Tibial artery (tissue), 4 donors: ENCODE measurements around the gene EDN2.

ENCODE experiments used
- DNase-seq, 2 donors: peaks; one replicate each; pipeline ENCODE4 v3.0.0-alpha.2; 2019
- H3K27ac ChIP-seq, 2 donors: fragments of 200-600 bp; sonication (generic) in 1 of 2; 1 replicate in 1 of 2; 2 replicates in 1 of 2; pipeline ENCODE4 v1.5.1; 2018 to 2019; ENCODE audit warnings: mild to moderate bottlenecking in 1 of 2
- H3K27me3 ChIP-seq, 2 donors: fragments of 200-600 bp; sonication (generic) in 1 of 2; one replicate each; pipeline versions ENCODE4 v1.5.1 to v1.6.0; 2016 to 2019
- H3K36me3 ChIP-seq, 3 donors: fragments of 200-600 bp; sonication (generic) in 2 of 3; one replicate each; pipeline ENCODE4 v1.5.1; 2016 to 2019; ENCODE audit warnings: mild to moderate bottlenecking in 2 of 3
- H3K4me1 ChIP-seq, 4 donors: fragments of 200-600 bp; sonication (generic) in 2 of 4; 1 replicate in 3 of 4; 2 replicates in 1 of 4; pipeline ENCODE4 v1.5.1; 2016 to 2019
- H3K4me3 ChIP-seq, 2 donors: fragments of 200-600 bp; sonication (generic) in 1 of 2; 1 replicate in 1 of 2; 2 replicates in 1 of 2; pipeline ENCODE4 v1.5.1; 2018 to 2019; ENCODE audit warnings: mild to moderate bottlenecking in 2 of 2
- H3K9me3 ChIP-seq, 3 donors: fragments of 200-600 bp; sonication (generic) in 1 of 3; one replicate each; pipeline ENCODE4 v1.5.1; 2016 to 2019
- intact Hi-C: fragments of 100-400 bp; cut with DNase I; formaldehyde crosslinking; loops from one replicate; pipeline ENCODE4 v1.15.0; 2023; ENCODE audit warnings: low total_unique reads
- TF ChIP-seq, protein P1 (sequence below), 2 experiments: fragments of 200-600 bp in 1 of 2; fragments of 450-650 bp in 1 of 2; IDR thresholded peaks; one replicate each; pipeline ENCODE4 v1.5.1; 2017 to 2019; ENCODE audit warnings: antibody characterized with exemption in 2 of 2, mild to moderate bottlenecking in 1 of 2, moderate library complexity in 1 of 2

Gene EDN2

DNA sequence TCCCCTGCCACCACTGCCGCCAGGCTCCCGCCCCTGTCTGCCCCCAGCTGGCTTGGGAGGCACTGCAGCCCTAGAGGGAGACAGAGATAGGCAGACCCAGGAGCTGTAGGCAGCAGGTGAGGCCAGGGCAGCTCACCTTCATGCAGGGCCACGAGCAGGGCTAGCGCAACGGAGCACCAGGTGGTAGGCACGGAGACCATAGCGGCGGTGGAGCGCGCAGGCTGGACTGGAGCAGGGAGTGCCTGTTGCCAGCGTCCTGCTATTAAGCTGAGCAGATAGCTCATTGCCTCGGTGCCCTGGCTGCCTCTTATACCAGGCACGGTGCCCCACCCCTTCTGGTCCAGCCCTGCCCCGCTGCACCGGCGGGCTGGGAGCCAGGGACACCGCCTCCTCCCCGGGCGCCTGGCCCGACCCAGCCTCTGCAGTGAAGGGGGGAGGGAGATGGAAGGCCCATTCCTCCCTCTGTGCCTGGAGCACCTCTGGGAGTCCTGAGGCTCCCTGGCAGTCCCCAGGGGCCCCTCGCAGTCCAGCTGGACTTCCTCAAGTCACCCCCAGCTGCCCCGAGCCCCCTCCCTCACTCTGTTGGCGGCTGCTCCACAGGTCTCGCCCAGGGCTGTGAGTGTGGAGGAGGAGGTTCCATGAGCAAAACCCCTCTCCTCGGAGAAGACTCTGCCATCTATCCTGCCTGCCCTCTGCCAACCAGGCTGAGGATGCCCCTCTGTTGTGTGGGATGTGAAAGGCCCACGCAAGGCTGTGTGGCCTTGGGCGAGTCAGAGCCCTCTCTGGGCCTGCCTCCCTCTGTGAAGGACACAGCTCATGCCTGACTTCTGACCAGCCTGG lies at the start of gene EDN2:
Gene EDN2, minus strand, starts transcription at position 282 of the 840 bp plus-strand sequence. Its CDS starts 82 bp downstream, at position 200.
- H3K9me3 ChIP-seq = no peaks in the 10 kb centered on the region
- intact Hi-C loops = no loop called here
- no peak within 1 kb of the TSS for H3K4me3 ChIP-seq
- H3K36me3 ChIP-seq = no peaks in the 10 kb centered on the region
- H3K27ac ChIP-seq = no peak within 1 kb of the TSS
- no peak for DNase-seq
- no peaks in the 10 kb centered on the region for H3K27me3 ChIP-seq
- peaks cover 0 to 41% (median 7%) of the 10 kb centered on the region in 4 donors for H3K4me1 ChIP-seq
- TF ChIP-seq, protein P1, sequence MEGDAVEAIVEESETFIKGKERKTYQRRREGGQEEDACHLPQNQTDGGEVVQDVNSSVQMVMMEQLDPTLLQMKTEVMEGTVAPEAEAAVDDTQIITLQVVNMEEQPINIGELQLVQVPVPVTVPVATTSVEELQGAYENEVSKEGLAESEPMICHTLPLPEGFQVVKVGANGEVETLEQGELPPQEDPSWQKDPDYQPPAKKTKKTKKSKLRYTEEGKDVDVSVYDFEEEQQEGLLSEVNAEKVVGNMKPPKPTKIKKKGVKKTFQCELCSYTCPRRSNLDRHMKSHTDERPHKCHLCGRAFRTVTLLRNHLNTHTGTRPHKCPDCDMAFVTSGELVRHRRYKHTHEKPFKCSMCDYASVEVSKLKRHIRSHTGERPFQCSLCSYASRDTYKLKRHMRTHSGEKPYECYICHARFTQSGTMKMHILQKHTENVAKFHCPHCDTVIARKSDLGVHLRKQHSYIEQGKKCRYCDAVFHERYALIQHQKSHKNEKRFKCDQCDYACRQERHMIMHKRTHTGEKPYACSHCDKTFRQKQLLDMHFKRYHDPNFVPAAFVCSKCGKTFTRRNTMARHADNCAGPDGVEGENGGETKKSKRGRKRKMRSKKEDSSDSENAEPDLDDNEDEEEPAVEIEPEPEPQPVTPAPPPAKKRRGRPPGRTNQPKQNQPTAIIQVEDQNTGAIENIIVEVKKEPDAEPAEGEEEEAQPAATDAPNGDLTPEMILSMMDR (IDR thresholded peaks at IDR 0.05) = peak in 1 of 2 experiments; percentile 7

DNA sequence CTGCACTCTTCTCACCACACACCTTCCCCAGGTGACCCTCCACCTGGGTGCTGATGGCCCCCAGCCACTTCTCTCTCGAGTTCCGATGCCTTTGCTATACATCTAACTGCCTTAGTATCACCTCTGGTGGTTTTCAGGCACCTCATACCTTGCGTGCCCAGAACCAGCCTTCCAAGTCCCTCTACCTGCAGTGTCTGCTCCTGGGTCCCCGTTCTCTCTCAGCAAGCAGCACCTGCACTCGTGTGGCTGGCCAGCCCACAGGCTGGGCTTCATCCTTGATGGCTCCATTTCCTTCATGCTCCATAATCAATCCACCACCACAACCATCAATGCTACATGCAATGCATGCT lies 49.2 kb upstream of the EDN2 start:
- Histone ChIP-seq H3K36me3 (no peaks in the 10 kb centered on the region), H3K9me3 (no peaks in the 10 kb centered on the region), H3K27ac (no peak overlapping the region), H3K27me3 (no peaks in the 10 kb centered on the region), H3K4me1 (peaks cover 0 to 31% (median 28%) of the 10 kb centered on the region in 4 donors), H3K4me3 (no peak overlapping the region)
- intact Hi-C loops = no loop called here
- TF ChIP-seq, protein P1 (IDR thresholded peaks at IDR 0.05) = no peak
- DNase-seq = peak in 1 of 2 donors; percentile 39

DNA sequence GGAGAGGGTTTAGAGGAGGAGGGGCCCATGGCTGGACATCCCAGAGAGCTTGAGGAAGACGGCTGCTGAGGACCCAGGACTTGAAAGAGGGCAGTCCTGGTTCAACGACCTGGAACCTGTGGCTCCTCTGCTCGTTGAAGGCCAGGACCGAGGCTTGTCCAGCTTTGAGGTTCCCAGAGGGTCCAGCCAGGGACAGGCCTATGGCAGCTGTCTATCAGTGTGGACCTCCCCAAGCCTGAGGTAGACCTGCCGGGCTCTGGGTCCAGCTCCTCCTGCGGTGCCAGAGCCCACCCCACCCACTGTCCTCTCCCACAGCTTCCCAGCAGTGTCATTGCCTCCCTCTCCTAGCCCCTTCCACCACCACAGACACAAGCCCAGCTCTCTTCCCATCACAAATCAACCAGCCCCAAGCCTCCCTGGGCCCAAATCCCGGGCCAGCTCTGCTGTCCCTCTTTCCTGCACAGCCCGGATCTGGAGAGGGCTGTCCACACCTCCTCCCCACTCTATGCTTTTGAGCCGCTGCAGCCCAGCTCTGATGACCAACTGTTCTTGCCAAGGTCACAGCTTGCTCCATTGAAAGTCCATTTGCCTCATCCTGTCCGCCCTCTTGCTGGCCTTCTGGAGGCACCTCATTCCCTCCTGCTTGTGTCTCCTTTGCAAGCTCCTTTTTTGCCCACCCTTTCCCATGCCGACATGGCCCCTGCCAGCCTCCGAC lies 48.7 kb upstream of the EDN2 start:
- intact Hi-C loops = no loop called here
- H3K4me3 ChIP-seq = no peak overlapping the region
- H3K27me3 ChIP-seq = no peaks in the 10 kb centered on the region
- TF ChIP-seq, protein P1 (IDR thresholded peaks at IDR 0.05) = no peak
- no peaks in the 10 kb centered on the region for H3K36me3 ChIP-seq
- H3K9me3 ChIP-seq = no peaks in the 10 kb centered on the region
- peak; percentile 9 to 43 for DNase-seq
- H3K27ac ChIP-seq = no peak overlapping the region
- peaks cover 0 to 26% (median 23%) of the 10 kb centered on the region in 4 donors for H3K4me1 ChIP-seq

DNA sequence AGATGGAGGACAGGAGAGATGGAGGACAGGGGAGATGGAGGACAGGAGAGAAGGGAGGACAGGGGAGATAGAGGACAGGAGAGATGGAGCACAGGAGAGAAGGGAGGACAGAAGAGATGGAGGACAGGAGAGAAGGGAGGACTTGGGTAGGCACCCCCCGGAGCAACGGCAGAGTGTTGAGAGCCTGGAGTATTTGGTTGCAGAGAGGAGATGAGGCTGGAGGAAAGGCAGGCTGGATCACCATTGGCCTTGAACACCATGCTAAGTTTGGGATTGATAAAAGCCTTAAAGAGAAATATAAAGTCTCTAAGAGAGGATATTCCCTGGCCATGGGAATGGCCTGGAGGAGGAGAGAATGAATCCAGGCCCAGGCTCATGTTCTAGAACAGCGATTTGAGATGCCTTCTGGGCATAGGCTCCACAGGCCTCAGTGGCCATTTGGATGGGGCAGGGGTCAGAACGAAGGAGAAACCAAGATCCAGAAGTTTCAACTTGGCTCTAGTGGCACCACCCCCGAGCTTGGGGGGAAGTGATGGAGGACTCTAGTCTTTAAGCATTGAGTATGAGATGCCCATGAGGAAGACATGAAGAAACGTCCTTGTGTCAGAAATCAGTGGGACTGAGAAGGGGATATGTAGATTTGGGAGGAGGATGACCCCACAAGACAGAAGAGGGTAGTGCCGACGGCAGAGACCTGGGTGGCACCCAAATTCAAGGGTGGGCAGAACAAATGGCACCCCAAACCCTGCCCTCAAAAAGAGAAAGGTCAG lies 47.9 kb upstream of the EDN2 start:
- TF ChIP-seq, protein P1 (IDR thresholded peaks at IDR 0.05) = no peak
- H3K4me1 ChIP-seq = peaks cover 0 to 20% (median 16%) of the 10 kb centered on the region in 4 donors
- intact Hi-C loops = no loop called here

DNA sequence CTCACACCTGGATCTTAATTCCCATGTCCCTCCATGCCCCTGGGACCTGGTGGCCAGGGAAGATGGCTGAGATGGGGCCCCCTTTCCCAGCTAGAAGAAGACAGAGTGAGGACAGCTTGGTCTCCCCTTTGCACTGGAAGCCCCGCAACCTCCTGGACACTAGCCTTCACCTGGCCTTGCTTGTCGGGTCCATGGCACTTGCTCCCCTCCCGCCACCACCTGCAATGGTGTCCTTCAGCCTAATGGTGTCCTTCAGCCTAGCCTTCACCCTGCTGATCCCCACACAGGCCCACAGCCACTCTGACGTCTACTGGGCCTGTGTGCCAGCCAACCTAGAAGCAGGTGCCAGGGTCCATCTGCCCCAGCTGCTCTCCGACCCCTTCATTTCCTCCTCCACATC lies 45.9 kb upstream of the EDN2 start:
- no peaks in the 10 kb centered on the region for H3K36me3 ChIP-seq
- no peaks in the 10 kb centered on the region for H3K4me1 ChIP-seq
- peak; percentile 2 to 34 for DNase-seq

More for the DNA sequence above, 47.9 kb upstream of the EDN2 start:
- DNase-seq = peak; percentile 3 to 32
- Histone ChIP-seq H3K36me3 (no peaks in the 10 kb centered on the region), H3K27me3 (no peaks in the 10 kb centered on the region), H3K4me3 (no peak overlapping the region), H3K9me3 (no peaks in the 10 kb centered on the region), H3K27ac (no peak overlapping the region)

More for the DNA sequence above, 45.9 kb upstream of the EDN2 start:
- TF ChIP-seq, protein P1 (IDR thresholded peaks at IDR 0.05) = no peak
- Histone ChIP-seq H3K4me3 (no peak overlapping the region), H3K27ac (no peak overlapping the region), H3K27me3 (no peaks in the 10 kb centered on the region), H3K9me3 (no peaks in the 10 kb centered on the region)
- intact Hi-C loops = no loop called here
